HK-2 (cell line): ENCODE measurements around the gene C2CD2.

Experiments used
- DNase-seq: peaks from one replicate; pipeline ENCODE4 v3.0.0-alpha.2; 2018; ENCODE audit not compliant: unreplicated experiment

Gene C2CD2

DNA sequence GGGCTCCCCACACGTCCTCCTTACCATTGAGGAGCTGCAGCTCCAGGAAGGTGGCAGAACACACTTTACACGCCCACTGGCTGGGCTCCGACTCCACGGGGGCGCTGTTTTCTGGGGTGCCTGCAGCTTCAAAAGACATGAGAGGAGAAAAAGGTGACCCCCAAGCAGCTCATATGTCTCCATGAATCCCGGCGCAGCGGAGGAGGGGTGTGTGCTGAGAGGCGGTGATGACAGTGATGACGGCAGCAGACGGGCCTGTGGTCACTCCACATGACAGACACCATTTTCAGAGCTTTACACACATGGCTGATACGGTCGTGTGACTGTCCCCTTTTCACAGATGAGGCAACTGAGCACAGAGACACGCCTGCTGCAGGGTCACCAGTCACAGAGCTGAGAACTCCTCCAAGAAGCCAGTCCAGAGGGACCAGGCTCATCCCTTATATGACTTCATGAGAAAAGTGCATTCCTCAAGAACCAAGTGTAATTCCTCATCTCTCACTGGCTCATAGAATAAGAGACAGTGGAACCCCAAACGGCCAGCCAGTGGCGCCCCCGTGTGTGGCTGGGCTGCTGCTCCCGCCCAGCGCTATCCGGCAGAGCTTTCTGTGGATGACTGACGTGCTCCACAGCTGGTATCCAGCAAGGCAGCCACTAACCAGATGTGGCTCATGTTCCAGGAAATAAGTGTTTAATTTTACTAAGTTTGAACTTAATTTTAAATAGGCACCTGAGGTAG is 106.6 kb downstream of the C2CD2 start:
- DNase-seq: no peak

DNA sequence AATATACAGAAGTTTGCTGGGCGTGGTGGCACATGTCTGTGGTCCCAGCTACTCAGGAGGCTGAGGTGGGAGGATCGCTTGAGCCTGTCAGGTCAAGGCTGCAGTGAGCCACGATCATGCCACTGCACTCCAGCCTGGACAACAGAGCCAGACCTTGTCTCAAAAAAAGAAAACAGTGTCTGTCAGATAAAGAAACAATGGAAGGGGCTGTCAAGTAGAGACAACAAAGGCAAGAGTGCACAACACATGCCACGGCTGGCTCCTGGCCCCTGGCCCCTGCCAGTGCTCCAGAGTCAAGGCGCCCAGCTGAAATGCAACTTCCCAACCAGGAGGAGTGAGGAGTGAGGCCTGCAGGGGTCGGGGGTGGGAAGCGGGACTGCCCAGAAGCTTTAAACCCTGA is 107.3 kb downstream of the C2CD2 start:
- DNase-seq: no peak

DNA sequence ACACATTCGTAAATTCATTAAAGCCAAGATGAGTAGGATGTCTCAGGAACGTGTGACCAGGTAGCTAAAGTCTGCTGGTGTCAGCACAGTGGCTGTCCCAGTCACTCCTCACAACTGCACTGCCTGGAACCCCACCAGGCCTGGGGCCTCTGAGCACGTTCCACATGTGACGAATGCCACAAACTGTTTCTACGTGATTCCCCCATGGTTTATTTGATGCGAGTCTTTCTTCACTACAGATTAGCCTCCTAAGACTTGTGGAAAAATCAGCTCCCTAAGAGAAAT is 107.8 kb downstream of the C2CD2 start:
- DNase-seq: no peak

DNA sequence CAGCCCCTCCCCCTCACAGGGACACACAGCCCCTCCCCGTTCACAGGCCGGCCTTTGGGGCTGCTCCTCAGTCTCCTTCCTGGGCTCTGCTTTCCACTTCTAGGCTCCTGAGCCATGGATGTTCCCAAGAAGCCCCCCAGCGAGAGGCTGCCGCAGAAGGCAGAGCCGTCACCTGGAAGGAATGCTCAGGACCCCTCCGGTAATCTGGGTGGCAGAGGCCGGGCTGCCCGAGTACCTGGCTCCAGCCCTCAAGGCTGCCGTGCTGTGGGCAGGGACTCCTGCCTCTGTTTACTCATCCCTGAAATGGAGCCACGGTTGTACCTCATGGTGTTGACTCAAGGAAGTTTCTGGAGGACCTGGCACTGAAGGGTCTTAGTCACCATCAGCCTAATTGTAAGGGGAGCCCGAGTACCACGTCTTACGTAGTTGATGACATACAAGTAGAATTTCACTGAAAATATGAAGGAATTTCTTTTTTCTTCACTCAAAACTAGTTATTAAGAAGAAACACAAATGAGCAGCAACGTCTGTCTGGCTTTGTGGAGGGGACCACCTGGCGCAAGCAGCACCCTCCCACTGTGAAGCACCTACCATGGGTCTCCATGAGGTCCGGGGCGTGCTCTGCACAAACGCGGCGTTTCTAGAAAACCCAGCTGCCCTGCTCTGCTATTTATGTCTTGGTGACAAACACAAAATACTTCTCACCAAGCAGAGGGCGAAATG is 108.3 kb downstream of the C2CD2 start:
- no peak for DNase-seq

DNA sequence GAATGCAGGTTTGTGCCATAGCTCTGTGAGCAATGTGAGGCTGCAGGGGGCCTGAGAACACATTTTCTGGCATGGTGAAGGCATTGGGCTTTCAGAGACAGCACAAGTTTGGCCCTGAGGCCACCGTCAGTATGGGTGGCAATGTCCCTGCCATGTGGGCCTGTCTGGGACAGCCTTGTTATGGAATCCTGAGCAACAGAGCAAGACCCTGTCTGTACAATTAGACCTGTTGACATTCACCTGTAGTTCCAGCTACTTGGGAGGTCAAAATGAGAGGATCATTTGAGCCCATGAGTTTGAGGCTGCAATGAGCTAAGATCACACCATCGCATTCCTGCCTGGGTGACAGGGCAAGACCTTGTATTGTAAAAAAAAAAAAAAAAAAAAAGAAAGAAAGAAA is 110.2 kb downstream of the C2CD2 start:
- no peak for DNase-seq

DNA sequence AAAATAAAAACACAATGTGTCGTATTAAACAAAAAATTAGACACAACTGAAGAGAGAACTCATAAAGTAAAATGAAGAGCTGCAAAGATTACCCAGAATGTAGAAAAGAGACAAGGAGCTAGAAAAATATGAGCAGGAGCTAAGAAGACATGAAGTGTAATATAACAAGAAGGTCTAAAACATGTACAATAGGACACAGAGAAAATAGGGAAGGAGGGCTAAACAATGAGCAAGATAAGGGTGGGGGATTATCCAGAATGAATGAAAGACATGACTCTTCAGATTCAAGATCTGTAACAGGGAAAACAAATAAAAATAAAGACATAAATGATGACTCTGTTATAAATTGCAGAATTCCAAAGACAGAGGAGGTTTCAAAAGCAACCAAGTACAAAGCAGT is 112.9 kb downstream of the C2CD2 start:
- DNase-seq: no peak

DNA sequence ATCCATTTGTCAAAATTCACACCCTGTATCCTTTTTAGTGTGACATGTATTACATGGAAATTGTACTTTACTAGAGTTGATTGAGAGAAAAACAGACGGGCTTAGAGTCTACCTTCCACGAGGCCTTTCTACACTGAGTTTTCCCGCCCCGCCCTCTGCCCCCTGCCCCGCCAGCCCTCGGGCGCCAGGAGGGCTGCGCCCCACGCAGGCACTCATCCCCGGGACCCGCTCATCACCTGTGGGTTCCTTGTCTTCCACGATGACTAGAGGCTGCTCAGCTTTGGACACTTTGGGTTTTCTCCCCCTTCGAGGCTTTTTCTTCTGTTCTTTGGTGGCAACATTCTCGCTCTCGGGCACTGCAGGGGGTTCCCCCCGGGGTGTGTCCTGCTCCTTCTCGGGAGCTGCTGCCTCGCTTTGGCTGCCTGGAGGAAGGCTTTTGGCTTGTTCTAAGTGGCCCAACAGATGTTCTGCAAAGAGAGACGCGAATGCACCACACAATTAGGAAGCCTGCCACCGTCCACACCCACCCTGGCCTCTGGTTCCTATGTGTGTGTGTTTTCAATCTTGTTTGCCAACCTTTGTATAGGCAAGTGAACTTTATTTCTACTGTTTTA is 114.3 kb downstream of the C2CD2 start:
- DNase-seq: no peak

DNA sequence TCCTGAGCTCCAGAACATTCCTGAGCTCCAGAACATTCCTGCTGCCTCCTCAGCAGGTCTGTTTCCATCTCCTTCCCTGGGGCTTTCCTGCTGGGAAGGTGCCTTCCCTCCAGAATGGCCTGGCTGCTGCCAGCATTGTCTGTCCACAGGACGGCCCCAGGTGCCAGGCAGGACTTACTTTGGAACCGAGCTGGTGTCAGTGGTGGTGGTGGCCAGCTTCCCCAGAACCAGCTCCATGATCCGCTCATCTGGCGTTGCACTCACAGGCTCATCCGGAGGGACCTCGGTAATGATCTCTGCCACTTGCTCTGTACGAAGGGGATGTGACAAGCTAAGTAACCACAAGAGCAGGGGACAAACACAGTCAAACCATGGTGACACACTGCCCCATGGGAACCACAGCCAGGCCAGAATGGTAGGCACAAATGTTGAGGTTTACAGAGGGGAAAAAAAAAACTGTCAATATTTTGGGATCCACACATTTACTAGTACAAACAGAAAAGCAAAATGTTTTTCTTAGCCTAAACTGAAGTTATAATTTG is 116.0 kb downstream of the C2CD2 start:
- DNase-seq: no peak

DNA sequence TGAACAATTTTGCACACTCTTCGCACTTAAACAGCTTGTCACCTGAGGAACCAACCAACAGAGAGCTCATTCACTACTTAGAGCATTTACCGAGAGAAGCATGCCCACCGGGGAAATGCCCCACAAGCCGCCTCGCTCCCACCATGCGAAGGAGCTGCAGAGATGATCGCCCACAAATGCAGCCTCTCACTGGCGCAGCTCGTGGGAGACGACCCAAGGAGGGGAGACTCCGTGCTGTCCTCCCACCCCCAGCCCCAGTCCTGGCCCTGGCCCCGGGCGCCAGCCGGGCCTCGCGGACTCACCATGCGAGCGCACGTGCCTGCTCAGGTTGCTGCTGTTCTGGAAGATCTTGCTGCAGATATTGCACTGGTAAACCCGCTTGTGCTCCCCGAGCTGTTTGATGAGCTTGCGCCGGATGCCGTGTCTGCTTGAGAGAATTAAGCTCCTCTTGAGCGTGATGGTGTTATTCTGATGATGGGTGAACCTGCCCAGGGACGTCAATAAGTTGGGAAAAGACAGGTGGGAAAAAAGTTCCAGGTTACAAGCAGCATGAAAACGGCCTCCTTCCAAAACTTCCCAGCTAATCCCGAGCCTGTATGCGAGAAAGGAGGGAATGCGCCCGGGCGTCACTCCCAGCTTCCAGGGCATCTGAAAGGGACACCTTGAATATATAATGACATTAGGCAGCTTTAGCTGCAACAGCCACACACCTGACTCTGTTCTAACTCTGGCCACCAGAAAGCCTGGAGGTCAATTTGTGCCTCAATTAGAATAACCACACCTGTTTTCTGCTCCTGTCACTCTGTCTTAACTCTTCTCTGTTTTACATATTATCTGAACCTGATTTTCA is 117.4 kb downstream of the C2CD2 start:
- DNase-seq: no peak

DNA sequence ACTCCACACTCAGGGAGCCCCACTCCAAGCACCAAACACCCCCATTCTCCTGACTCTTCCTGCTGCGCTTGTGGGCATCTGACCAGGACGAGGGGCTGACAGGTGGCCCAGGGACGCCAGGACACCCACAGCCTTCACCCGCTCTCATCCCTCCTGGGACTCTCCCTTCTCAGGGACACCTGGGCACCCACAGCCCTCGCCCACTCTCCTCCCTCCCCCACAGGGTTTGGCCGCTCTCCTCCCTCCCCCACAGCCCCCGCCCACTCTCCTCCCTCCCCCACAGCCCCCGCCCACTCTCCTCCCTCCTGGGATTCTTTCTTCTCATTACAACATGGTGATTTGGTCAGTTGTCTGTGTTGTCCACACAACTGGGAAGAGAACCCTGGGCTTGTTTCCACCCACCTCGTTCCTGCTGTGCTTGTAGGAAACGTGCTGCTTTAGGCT is 118.1 kb downstream of the C2CD2 start:
- no peak for DNase-seq
